NCI-H748 (cell line): ENCODE measurements around the gene UMODL1.
A peak's percentile ranks its signal among the peaks of the same experiment; 100 is the strongest.
"Not testable (repeated sequence)": the region's sequence is repeated elsewhere in the genome, so short reads cannot be mapped to it uniquely, and the experiment has no call there.

Source experiments
- DNase-seq: peaks from one replicate; lab custom pipeline; 2025; ENCODE audit not compliant: unreplicated experiment; lab: John Stamatoyannopoulos, UW

Gene UMODL1

DNA sequence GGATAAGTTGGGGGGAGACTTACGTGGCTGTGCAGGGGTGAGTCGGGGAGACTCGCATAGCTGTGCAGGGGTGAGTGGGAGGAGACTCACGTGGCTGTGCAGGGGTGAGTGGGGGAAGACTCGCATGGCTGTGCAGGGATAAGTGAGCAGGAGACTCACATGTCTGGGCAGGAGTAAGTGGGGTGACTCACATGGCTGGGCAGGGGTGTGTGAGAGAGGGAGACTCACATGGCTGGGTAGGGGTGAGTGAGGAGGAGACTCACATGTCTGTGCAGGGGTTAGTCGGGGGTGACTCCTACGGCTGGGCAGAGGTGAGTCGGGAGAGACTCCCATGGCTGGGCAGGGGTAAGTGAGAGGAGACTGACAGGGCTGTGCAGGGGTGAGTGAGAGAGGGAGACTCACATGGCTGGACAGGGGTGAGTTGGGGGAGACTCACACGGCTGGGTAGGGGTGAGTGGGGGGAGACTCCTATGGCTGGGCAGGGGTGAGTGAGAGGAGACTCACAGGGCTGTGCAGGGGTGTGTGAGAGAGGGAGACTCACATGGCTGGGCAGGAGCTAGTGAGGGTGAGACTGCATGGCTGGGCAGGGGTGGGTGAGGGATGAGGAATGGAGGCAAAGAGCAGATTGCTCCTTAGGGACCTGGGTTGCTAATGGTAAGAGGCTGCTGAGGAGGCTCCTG, 91.9 kb downstream of the UMODL1 start:
- DNase-seq, result peak; percentile 13

- no peak for DNase-seq
These were observed 92.4 kb downstream of the UMODL1 start for GRCh38 chr21:42163511-42163863.

GRCh38 chr21:42164064-42164789, 93.1 kb downstream of the UMODL1 start:
- DNase-seq, result peak; percentile 58

GRCh38 chr21:42164818-42165217, 93.7 kb downstream of the UMODL1 start:
- DNase-seq, result no peak

DNA sequence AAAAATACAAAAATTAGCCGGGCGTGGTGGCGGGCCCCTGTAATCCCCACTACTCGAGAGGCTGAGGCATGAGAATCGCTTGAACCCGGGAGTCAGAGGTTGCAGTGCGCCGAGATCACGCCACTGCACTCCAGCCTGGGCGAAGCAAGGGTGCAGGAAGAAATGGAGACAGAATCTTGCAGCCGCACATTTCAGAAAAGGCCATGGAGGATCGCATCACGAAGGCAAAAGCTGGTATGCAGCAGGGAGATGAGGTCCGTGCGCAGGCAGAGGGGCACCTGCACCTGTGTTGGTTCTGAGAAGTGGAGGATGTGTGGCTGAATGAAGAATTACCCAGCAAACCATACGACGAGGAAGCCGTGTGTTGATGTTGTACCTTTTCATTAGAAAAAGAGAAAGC, 94.8 kb downstream of the UMODL1 start:
- no peak for DNase-seq

DNA sequence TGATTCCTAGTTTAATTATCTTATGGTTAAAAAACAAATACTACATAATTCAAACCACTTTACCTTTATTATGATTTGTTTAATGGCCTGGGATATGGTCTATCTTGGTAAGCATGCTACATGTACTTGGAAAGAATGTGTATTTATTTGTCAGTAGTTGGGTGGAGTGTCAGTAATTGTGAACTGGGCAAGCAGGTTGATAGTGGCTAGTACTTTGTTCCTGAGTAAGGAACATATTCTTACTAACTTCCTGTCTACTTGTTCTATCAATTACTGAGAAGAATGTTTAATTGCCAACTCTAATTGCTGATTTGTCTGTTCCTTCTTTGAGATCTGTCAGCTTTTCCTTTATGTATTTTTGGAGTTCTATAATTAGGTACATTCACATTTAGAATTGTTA, 98.6 kb downstream of the UMODL1 start:
- no peak for DNase-seq

GRCh38 chr21:42171091-42172053, 100.3 kb downstream of the UMODL1 start:
- peak; percentile 90 for DNase-seq

DNA sequence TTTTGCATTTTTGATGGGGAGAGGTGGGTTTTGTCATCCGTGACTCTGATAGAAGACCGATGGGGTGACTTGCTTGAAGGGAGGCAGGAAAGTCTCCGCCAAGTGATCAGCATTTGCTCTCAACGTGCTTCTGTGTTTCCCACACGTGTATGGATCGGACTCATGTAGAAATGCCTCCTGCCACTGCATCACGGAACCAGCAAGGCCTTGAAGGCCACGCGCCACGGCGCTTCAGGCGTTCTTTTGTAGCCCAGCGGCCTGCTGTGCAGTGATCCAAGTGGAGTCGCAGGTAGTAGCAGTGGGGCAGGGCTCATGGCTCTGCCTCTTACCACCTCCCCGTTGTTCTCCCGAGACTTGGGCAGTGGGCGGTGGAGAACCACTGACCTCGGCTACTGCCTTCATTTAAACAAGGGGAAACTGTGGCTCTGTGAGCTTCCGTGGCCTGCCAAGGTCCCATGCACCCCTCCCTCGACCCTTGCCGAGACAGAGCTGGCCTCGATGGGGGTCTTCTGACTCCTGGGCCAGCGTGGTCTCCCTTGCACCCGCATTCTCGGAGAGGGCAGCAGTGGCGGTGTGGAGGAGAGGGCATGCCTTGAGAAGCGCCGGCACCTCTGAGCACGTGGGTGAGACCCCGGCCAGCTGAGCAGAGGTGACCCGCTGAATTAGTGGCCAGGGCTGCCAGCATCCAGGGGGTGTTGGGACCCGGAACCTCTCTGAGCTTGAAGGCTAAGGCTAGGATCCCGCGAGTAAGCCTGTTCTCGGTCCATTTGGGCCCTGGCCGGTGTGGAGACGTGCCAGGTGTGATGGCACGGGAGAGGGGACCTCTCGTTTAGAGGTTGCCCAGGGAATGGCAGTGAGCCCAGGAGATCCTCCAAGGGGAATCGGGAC, 101.7 kb downstream of the UMODL1 start:
- no peak for DNase-seq

DNA sequence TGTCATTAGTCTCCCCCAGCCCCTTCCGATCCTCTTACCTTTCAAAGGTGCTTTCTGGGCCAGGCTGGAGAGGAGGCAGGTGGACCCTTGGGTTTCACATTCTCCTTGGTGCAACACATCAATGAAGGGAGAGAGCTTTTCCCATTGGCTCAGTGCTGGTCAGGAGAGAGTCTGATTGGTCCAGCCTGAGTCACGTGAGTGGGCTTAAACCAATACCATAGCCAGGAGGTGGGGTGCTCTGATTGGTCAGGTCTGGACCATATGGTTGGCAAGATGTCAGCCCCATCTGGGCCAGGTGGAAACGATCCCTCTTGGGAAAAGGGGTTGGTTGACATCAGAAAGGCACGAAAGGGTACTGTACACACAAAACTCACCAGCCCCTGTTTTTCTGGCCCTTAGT, 103.1 kb downstream of the UMODL1 start:
- no peak for DNase-seq

GRCh38 chr21:42175110-42175710, 104.1 kb downstream of the UMODL1 start:
- DNase-seq, result no peak

DNA sequence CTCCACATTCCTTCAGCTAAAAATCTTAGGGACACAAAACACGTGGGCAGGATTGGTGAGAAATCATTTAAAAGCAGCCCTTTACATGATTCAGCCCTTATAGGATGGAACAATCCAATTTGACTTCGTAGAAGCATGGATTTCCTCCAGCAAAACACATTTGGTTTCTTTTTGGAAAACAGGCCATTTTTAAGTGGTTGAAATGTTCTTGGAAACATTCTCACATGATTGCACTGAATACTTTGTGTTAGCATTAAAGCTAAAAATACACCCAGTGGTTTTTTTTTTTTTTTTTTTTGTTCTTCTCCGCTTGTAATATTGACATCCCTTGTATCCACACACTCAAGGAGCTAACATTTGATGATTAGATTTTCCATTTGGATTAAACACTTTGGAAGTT, 105.7 kb downstream of the UMODL1 start:
- no peak for DNase-seq

DNA sequence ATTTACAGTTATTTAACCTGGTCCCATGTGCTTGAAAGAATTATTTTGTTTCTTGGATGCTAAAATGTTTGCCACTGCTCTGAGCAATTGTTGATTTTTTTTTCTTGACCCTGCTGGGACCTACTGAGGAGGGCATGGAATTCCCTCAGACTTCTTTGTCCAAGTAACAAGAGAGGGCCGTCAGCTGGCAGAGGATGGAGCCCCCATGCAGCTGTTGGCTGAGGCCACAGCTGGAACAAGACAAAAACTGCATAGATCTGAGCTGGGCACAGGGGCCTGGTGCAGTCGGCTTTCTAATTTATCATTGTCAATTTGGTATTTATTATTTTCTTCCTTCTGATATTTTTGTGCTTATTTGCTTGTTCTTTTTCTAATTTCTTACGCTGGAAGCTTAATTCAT, 108.2 kb downstream of the UMODL1 start:
- no peak for DNase-seq

GRCh38 chr21:42180001-42180400, 108.9 kb downstream of the UMODL1 start:
- not testable (repeated sequence) for DNase-seq

DNA sequence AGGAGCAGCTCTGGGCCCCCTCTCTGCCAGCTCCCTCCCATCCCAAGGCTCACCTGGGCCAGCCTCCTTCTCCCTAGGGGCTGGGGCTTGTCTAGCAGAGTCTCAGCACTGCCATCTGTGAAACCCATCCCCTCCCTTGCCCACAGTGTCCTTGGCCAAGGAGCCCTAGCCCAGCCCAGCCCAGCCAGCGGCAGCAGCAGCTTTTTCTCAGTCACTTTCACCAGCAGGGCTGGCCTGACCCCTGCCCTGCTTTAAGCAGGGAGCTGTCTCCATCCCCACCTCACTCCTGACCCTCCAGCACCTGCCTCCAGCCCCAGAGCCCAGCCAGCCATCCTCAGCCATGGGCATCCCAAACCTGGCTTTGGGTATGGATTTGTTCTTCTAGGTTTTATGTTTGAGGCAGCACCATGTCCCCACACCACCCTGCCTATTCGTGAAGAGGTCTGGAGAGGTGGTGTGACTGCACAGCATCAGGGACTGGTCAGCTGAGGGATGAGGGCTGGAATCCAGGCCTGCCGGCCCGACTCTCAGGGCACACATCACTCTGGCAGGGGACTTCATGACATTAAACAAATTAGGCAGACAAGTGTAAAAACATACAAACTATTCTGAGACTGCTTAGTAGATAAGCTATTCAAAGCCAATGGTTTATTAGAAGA, 111.7 kb downstream of the UMODL1 start:
- no peak for DNase-seq

- DNase-seq, result no peak
These were observed 112.5 kb downstream of the UMODL1 start for GRCh38 chr21:42183374-42184266.

DNA sequence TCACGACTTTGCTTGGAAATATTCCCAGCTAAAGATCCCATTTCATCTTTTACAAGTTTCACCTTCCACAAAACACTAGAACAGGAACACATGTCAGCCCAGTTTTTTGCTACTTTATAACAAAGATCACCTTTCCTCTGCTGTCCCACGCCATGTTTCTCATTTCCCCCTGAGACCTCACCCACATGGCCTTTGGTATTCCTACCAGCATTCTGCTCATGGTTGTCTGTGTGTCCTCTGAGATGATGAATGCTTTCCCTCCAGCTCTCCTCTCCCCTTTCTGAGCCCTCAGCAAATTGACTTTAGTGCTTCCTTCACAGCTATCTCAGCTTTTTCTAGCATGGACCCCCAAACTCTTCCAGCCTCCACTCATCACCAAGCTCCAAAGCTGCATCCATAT, 115.5 kb downstream of the UMODL1 start:
- DNase-seq, result no peak

DNA sequence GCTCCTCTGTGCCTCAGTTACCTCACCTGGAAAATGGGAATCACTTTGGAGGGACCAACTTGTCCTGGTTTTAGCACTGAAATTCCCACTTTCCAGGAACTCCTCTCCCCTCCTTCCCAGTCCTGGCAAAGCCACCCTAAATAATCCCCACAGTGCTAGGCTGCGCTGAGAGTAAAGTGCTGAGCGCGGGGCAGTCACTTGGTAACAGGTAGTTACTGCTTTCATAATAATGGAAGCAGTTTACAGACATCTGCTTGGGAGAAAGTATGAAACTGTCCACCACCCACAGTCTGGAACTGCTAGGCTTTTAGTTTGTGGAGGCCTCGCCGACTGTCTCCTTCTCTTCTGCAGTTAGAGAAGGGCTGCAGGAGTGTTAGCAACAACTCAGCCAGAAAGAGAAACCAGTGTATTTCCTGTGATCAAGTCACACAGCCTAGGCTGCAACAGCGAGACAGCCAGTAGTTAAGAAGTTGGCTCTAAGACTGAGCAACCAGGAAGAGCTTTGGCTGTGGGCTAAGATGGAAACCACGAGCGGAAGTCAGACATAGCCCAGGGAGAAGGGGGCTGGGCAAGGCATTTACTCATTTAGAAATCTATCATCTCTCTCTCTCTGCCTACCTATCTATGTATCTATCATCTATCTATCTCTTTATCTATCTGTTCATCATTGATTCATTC, 117.0 kb downstream of the UMODL1 start:
- no peak for DNase-seq

DNA sequence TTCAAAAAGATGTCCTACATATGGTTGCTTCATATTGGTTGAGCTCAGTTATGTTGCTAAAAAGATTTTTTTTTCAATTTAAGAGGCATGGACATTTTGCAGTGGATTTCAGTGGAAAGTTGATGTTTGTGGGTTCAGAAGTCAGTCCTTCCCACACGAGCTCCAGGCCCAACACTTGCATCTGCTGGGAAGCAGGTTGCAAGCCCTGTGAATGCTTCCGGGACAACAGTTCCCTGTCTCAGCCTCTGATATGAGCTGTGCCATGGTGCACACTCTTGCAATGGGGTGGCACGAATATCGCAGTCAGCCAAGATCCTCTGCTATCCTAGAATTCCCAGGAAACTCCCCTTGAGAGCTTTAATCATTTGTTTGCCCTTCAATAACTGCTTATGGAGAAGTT, 117.5 kb downstream of the UMODL1 start:
- DNase-seq, result no peak
